Lung microvascular endothelial cell (primary cell): Measurements from ENCODE around the gene ACSM4. TPM values are rescaled to one million over a fixed set of nuclear protein-coding genes. Genes with fewer than 3 reads are reported as not detected.
A peak's percentile ranks its signal among the peaks of the same experiment; 100 is the strongest.
"Not testable (repeated sequence)": the region's sequence is repeated elsewhere in the genome, so short reads cannot be mapped to it uniquely, and the experiment has no call there.

Source experiments
- DNase-seq, 2 donors: peaks; one replicate each; pipeline versions ENCODE4 v3.0.0 to v3.0.0-alpha.2; 2010; ENCODE audit warnings: low read depth in 2 of 2
- total RNA-seq: library from RNA; depleted of rRNA; stranded (reverse); fragments of >200 nt; gene quantifications from 2 replicates; pipeline ENCODE4 v1.2.1, GENCODE V29; 2014

Gene ACSM4
- total RNA-seq, result not detected in 2 replicates

- DNase-seq, result no peak
These were observed at the start of gene ACSM4 for GRCh38 chr12:7303772-7304171. TSS of gene ACSM4 (plus strand) at chr12:7304072. CDS start at chr12:7304332, 260 bp downstream.

- no peak for DNase-seq
These were observed 44.8 kb upstream of the ACSM4 start for GRCh38 chr12:7259060-7259459.

GRCh38 chr12:7264538-7264937, 39.3 kb upstream of the ACSM4 start:
- DNase-seq, result no peak

GRCh38 chr12:7265251-7265650, 38.6 kb upstream of the ACSM4 start:
- no peak for DNase-seq

- no peak for DNase-seq
These were observed 34.6 kb upstream of the ACSM4 start for GRCh38 chr12:7269273-7269672.

GRCh38 chr12:7271893-7272514, 31.9 kb upstream of the ACSM4 start:
- no peak for DNase-seq

- DNase-seq, result not testable (repeated sequence)
These were observed 28.4 kb upstream of the ACSM4 start for GRCh38 chr12:7275482-7275881.

- no peak for DNase-seq
These were observed 21.0 kb upstream of the ACSM4 start for GRCh38 chr12:7282844-7283243.

GRCh38 chr12:7289743-7290142, 14.1 kb upstream of the ACSM4 start:
- no peak for DNase-seq

GRCh38 chr12:7290588-7290987, 13.3 kb upstream of the ACSM4 start:
- DNase-seq, result not testable (repeated sequence)

GRCh38 chr12:7292300-7292699, 11.6 kb upstream of the ACSM4 start:
- DNase-seq, result no peak

- no peak for DNase-seq
These were observed 10.2 kb upstream of the ACSM4 start for GRCh38 chr12:7293670-7294069.

- no peak for DNase-seq
These were observed 8.3 kb upstream of the ACSM4 start for GRCh38 chr12:7295529-7295928.

GRCh38 chr12:7297865-7298264, 6.0 kb upstream of the ACSM4 start:
- no peak for DNase-seq

- no peak for DNase-seq
These were observed 1.4 kb upstream of the ACSM4 start for GRCh38 chr12:7302266-7302986.

- no peak for DNase-seq
These were observed 642 bp upstream of the ACSM4 start for GRCh38 chr12:7303230-7303629.

- DNase-seq, result no peak
These were observed 584 bp downstream of the ACSM4 start for GRCh38 chr12:7304456-7304855.

- no peak for DNase-seq
These were observed 6.2 kb downstream of the ACSM4 start for GRCh38 chr12:7310070-7310469.

GRCh38 chr12:7319930-7320329, 16.1 kb downstream of the ACSM4 start:
- DNase-seq, result no peak

- no peak for DNase-seq
These were observed 17.8 kb downstream of the ACSM4 start for GRCh38 chr12:7321624-7322023.

- DNase-seq, result no peak
These were observed 18.7 kb downstream of the ACSM4 start for GRCh38 chr12:7322599-7322998.

- no peak for DNase-seq
These were observed 20.3 kb downstream of the ACSM4 start for GRCh38 chr12:7324176-7324575.

GRCh38 chr12:7327918-7328317, 24.0 kb downstream of the ACSM4 start:
- peak in 1 of 2 donors; percentile 40 for DNase-seq
